CD4-positive, alpha-beta T cell treated with Interleukin-2 at 100 ng/mL for 4 hours (primary cell): ENCODE data around the gene DNASE1L3.

ENCODE experiments used
- DNase-seq: peaks from one replicate; pipeline ENCODE4 v3.0.0-alpha.2; 2020; ENCODE audit warnings: low spot score

DNASE1L3 gene

GRCh38 chr3:58161435-58162398 lies 49.1 kb downstream of the DNASE1L3 start:
- DNase-seq: no peak

GRCh38 chr3:58160399-58160798 lies 50.4 kb downstream of the DNASE1L3 start:
- no peak for DNase-seq

- DNase-seq: no peak
Measured at GRCh38 chr3:58158442-58159153, 52.2 kb downstream of the DNASE1L3 start.

GRCh38 chr3:58157700-58158099 lies 53.1 kb downstream of the DNASE1L3 start:
- DNase-seq: no peak

GRCh38 chr3:58155838-58156237 lies 54.9 kb downstream of the DNASE1L3 start:
- DNase-seq: no peak

- no peak for DNase-seq
Measured at GRCh38 chr3:58154626-58155449, 55.9 kb downstream of the DNASE1L3 start.

- no peak for DNase-seq
Measured at GRCh38 chr3:58153371-58153770, 57.4 kb downstream of the DNASE1L3 start.

- no peak for DNase-seq
Measured at GRCh38 chr3:58152225-58153015, 58.4 kb downstream of the DNASE1L3 start.

- DNase-seq: no peak
Measured at GRCh38 chr3:58151637-58152036, 59.1 kb downstream of the DNASE1L3 start.

- DNase-seq: no peak
Measured at GRCh38 chr3:58150810-58151199, 60.0 kb downstream of the DNASE1L3 start.

- DNase-seq: no peak
Measured at GRCh38 chr3:58150130-58150809, 60.5 kb downstream of the DNASE1L3 start.

- no peak for DNase-seq
Measured at GRCh38 chr3:58148049-58148448, 62.7 kb downstream of the DNASE1L3 start.

GRCh38 chr3:58144478-58145325 lies 66.1 kb downstream of the DNASE1L3 start:
- no peak for DNase-seq

- no peak for DNase-seq
Measured at GRCh38 chr3:58143417-58144055, 67.2 kb downstream of the DNASE1L3 start.
